ENCODE measurements around the gene CELF3. TPM values are rescaled to one million over a fixed set of nuclear protein-coding genes. Genes with fewer than 3 reads are reported as not detected.

Gene CELF3
- total and polyA plus RNA-seq, 2 of the 4 experiments (the other 2 are of a cell fraction), result not detected

GRCh38 chr1:151686561-151686960 is 30.0 kb downstream of the CELF3 start:
- H4K8ac ChIP-seq (ENCODE audit: low read depth in 2 of 2, low read length in 2 of 2), result no peak overlapping the region
- POLR2A ChIA-PET (ENCODE audit: unreplicated experiment), result no interaction called here
- no peak overlapping the region for H2AK9ac ChIP-seq (replicated peaks; ENCODE audit: low read depth, low read length, poor library complexity)
- no peak overlapping the region for H2AK5ac ChIP-seq (ENCODE audit: low read depth, low read length)
- no peak overlapping the region for H3K4ac ChIP-seq (ENCODE audit: low read depth, low read length)
- no peak overlapping the region for H2BK15ac ChIP-seq (ENCODE audit: low read depth, low read length)
- no peak overlapping the region for H3K4me2 ChIP-seq (ENCODE audit: low read depth, low read length)
- no peak overlapping the region for H3K9ac ChIP-seq (ENCODE audit: low read depth, low read length)
- no peak overlapping the region for H2BK120ac ChIP-seq (ENCODE audit: low read depth, low read length)
- no peak overlapping the region for H3K23ac ChIP-seq (ENCODE audit: low read depth, low read length)
- peaks cover 2% of the 10 kb centered on the region for H3K36me3 ChIP-seq (ENCODE audit: control insufficient read depth, insufficient read depth, low read length)
- no peak overlapping the region for H3K14ac ChIP-seq (replicated peaks; ENCODE audit: low read depth, low read length)
- no peak overlapping the region for H3K4me3 ChIP-seq (ENCODE audit: insufficient read depth, low read depth, low read length)
- H3K27me3 ChIP-seq (ENCODE audit: control insufficient read depth, insufficient read depth, low read length), result no peaks in the 10 kb centered on the region
- no peaks in the 10 kb centered on the region for H3K9me3 ChIP-seq (ENCODE audit: control insufficient read depth, insufficient read depth, low read length)
- H3K79me1 ChIP-seq (ENCODE audit: low read depth in 1 of 2, low read length in 2 of 2), result peaks cover 0 to 4% of the 10 kb centered on the region in 2 experiments; a peak in 2 of 4 replicates
- H2AFZ ChIP-seq (replicated peaks; ENCODE audit: low read length, poor library complexity), result no peak overlapping the region
- no peak overlapping the region for H4K5ac ChIP-seq (ENCODE audit: low read depth, low read length)
- no peak overlapping the region for H4K91ac ChIP-seq (ENCODE audit: insufficient read depth, low read depth, low read length)
- in situ Hi-C loops (cut with MboI; ENCODE audit: low sequenced_read_pairs), result no loop called here
- dilution Hi-C loops (cut with HindIII; ENCODE audit: low sequenced_read_pairs, unreplicated experiment), result no loop called here
- no peak for DNase-seq
- no peaks in the 10 kb centered on the region for H4K20me1 ChIP-seq (ENCODE audit: insufficient read depth, low read length)
- intact Hi-C loops (cut with micrococcal nuclease), result no loop called here
- no peak for ATAC-seq (ENCODE audit: low read depth)
- BruUV-seq (replicated peaks), result no TSS peak
- H2BK20ac ChIP-seq (ENCODE audit: low read depth, low read length), result no peak overlapping the region
- H3K18ac ChIP-seq (ENCODE audit: low read depth, low read length), result no peak overlapping the region
- CTCF ChIA-PET, result no interaction called here
- no peak for TF ChIP-seq MXI1 (IDR thresholded peaks at IDR 0.05; ENCODE audit: borderline replicate concordance, low read depth, low read length)
- no peaks in the 10 kb centered on the region for H3K4me1 ChIP-seq (ENCODE audit: control insufficient read depth, insufficient read depth, low read length)
- H2BK5ac ChIP-seq (ENCODE audit: low read depth, low read length, poor library complexity, severe bottlenecking), result no peak overlapping the region
- no peak overlapping the region for H3K56ac ChIP-seq (ENCODE audit: extremely low read depth, insufficient read depth, low read length)
- no peak overlapping the region for H3K27ac ChIP-seq (ENCODE audit: insufficient read depth, low read length)
- no CpG with 5 or more reads among the region's 2 CpGs for WGBS, 2 experiments (ENCODE audit: extremely low coverage in 2 of 2, insufficient read length in 1 of 2)
- H3K9me1 ChIP-seq (ENCODE audit: insufficient read depth, low read length), result peaks cover 4% of the 10 kb centered on the region
